Measurements from ENCODE around the gene TDO2.
A peak's percentile ranks its signal among the peaks of the same experiment; 100 is the strongest.

The TDO2 gene

GRCh38 chr4:155946486-155946885 is 43.0 kb downstream of the TDO2 start:
- no peak for DNase-seq
- in situ Hi-C loops (cut with MboI; ENCODE audit: low pct_unique_long_range_greater_than_20kb, low sequenced_read_pairs) = no loop called here

GRCh38 chr4:155948541-155948940 is 45.0 kb downstream of the TDO2 start:
- in situ Hi-C loops (cut with MboI; ENCODE audit: low pct_unique_long_range_greater_than_20kb, low sequenced_read_pairs) = no loop called here
- no peak for DNase-seq

DNA sequence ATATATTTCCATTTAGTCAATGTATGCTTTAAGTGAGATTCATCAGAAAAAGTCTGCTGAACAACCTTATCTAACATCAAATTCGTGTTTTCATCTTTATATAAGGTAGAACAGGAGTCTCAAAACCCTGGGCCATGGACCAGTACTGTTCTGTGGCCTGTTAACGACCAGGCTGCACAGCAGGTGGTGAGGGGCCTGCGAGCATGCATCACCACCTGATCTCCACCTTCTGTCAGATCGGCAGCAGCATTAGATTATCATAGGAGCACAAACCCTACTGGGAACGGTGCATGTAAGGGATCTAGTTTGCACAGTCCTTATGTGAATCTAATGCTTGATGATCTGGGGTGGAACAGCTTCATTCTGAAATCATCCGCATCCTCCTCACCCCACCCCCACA is 47.0 kb downstream of the TDO2 start:
- no peak for DNase-seq
- in situ Hi-C loops (cut with MboI; ENCODE audit: low pct_unique_long_range_greater_than_20kb, low sequenced_read_pairs) = no loop called here

- no peak for DNase-seq
- in situ Hi-C loops (cut with MboI; ENCODE audit: low pct_unique_long_range_greater_than_20kb, low sequenced_read_pairs) = no loop called here
These were observed 49.0 kb downstream of the TDO2 start for GRCh38 chr4:155952501-155952901.

DNA sequence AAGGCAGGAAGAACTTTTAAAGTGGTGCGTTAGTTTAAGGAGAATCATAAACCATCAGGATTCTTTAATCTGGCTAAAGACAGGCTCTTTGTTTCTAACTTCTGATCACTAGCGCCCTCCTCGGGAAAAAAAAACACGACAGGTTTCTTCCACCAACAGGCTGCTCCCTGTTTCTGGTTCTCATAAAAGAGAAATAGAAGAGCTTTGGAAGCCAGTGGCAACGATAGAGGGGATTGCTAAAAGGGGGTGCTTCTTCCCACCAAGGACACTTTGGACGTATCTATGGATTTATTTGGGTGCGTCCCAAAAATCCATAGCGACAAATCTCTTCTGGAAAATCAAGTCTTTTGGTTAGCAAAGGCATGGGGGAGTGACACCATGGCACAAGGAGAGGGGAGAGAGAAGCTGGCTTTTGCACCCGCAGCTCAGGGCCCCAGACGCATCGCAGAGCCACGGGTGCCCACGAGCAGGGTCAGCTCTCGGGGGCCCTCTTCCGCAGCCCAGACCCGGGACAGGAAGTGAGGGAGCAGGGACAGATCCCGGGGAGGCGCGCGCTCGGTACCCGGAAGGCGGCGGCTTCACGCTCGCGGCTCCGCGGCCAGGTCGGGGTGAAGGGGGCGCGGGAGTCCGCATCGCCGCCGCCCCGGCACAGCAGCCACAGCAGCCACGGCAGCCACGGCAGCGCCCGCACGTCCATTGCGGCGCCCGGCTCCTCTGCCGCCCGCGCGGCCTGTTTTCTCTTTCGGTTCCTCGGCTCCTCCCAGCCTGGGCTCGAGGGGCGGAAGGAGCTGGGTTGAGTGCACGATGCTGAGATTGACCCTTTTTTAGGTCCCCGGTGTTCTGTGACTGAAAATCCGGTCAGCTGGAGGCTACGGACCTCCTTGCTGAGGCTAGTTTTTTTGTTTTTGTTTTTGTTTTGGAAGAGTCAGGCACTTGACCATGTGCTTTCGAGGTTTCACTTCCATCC is 49.9 kb downstream of the TDO2 start, which contains the start of gene CTSO:
Gene CTSO (minus strand): TSS at position 716 of the 967 bp plus-strand sequence. CDS start 19 bp downstream, at position 697.
- in situ Hi-C loops (cut with MboI; ENCODE audit: low pct_unique_long_range_greater_than_20kb, low sequenced_read_pairs) = no loop called here
- peak; percentile 85 for DNase-seq

DNA sequence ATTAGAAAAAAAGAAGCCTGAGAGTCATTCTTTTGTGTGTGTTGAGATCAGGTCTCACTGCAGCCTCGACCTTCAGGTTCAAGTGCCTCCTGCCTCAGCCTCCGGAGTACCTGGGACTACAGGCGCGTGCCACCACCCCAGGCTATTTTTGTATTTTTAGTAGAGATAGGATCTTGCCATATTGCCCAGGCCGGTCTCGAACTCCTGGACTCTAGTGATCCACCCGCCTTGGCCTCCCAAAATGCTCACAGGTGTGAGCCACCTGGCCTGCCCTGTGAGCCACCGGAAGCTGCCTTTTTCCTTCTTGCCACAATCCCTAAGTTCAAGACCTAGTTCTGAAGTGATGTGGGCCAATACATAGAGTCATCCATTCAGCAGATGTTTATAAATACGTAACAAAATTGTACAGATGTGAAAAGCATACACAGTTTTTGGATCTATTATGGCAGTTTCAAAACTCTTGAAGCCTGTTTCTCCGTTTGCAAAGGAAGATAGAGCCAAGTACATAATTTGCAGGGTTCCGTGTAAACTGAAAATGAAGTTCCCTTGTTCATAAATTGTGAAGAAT is 50.7 kb downstream of the TDO2 start:
- in situ Hi-C loops (cut with MboI; ENCODE audit: low pct_unique_long_range_greater_than_20kb, low sequenced_read_pairs) = no loop called here
- DNase-seq = no peak

DNA sequence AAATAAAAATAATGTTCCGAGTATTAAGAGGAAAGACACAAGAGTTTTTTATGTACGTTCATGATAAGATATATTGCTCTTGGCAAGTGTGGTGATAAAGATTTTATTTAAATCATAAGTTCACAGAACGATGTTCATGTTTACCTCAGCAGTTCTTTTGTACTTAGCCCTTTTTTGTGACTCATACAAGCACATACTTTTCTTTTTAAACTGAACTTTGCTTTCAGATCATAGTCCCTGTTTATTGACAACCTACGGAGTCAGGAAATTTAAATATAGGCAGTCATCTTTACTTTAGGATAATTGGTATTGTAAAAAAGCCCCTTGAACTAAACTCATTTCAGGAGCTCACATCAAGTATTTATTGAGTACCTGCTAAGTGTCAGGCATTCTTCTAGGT is 51.4 kb downstream of the TDO2 start:
- in situ Hi-C loops (cut with MboI; ENCODE audit: low pct_unique_long_range_greater_than_20kb, low sequenced_read_pairs) = no loop called here

DNA sequence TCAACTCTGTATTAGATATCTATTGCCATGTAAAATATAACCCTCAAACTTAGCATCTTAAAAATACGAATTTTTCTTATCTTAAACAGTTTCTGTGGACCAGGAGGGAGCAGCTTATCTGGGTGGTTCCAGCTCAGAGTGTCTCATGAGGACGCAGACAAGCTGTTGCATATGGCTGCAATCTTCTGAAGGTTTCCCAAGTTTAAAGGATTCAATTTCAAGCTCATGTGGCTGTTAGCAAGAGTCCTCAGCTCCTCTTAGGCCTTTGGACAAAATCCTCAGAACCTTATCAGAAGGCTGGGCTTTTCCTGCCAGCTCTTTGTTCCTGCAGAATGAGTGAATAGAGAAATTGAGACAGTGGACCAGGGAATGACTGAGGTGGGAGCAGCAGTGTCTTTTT is 53.0 kb downstream of the TDO2 start:
- DNase-seq = no peak
- in situ Hi-C loops (cut with MboI; ENCODE audit: low pct_unique_long_range_greater_than_20kb, low sequenced_read_pairs) = no loop called here

More for the DNA sequence above, 51.4 kb downstream of the TDO2 start:
- no peak for DNase-seq

DNA sequence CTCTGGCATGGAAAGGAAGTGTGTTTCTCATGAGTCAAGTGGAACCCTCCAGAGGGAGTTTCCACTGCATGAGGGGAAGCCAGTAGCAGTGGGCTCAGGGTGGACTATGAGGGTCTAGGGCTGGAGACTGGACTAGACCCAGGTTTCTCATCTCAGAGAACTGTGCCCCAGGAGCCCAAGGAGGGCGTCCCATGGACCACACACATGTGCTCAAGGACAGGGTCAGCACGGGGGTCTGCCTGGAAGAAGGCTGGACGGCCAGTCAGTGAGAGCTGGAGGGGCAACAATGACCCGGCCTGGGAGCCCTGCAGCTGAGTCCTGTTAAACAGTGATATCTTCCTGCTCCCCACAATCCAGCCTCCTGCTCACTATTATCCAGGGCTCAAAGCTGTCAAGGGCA is 55.9 kb downstream of the TDO2 start:
- in situ Hi-C loops (cut with MboI; ENCODE audit: low pct_unique_long_range_greater_than_20kb, low sequenced_read_pairs) = no loop called here
- DNase-seq = no peak

- in situ Hi-C loops (cut with MboI; ENCODE audit: low pct_unique_long_range_greater_than_20kb, low sequenced_read_pairs) = no loop called here
- DNase-seq = no peak
These were observed 57.0 kb downstream of the TDO2 start for GRCh38 chr4:155960522-155960921.

GRCh38 chr4:155961575-155961974 is 58.1 kb downstream of the TDO2 start:
- in situ Hi-C loops (cut with MboI; ENCODE audit: low pct_unique_long_range_greater_than_20kb, low sequenced_read_pairs) = no loop called here
- DNase-seq = no peak

GRCh38 chr4:155962767-155963166 is 59.3 kb downstream of the TDO2 start:
- in situ Hi-C loops (cut with MboI; ENCODE audit: low pct_unique_long_range_greater_than_20kb, low sequenced_read_pairs) = no loop called here
- no peak for DNase-seq

DNA sequence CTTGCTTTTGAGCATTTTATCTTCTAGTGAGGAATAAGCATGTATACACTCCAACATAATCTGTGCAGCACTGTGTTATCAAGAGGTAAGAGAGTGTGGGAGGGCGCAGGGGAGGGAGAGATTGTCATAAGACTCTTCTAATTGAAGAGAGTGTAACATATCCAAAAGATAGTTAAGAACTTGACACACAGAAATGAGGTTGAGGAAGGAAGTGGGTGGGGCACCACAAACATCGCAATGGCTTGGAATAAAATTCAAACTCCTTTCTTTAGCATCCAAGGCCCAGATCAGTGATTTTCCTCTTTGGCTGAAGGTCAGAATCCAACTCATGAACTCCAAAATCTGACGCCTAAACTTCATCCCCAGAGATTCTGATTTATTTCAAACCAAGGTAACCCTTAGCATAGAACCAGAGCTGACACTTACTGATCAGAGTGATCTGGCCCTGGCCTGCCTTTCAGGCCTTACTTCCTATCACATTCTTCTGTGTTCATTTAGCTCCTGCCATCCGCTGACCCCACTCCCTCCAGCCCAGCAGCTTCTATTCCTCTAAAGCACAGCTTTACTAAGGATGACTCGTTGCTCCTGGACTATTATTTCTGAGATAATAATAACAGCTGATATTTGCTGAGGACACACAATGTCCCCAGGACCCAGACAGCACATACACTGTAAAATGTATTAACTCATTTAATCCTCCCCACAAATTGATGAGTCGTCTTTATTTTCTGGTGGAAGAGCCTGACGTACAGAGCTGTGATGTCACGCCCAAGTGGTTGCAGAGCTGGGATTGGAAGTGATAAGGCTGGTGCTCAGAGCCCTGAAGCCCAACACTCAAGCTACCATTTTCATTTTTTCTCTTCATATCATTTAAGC is 60.8 kb downstream of the TDO2 start:
- no peak for DNase-seq
- in situ Hi-C loops (cut with MboI; ENCODE audit: low pct_unique_long_range_greater_than_20kb, low sequenced_read_pairs) = no loop called here

DNA sequence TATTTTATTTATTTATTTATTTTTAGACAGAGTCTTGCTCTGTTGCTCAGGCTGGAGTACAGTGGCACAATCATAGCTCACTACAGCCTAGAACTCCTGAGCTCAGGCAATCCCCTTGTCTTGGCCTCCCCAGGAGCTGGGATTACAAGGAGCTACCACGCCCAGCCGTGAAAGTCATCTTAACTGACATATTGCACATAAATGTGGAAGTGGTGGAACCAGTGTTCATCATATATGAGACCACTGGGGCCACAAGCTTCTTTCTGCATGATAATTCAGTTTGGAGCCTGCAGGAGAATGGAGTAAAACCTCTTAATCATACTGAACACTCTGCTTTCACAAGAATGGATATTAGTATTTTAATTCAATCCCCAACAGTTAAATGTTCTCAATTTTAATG is 62.7 kb downstream of the TDO2 start:
- in situ Hi-C loops (cut with MboI; ENCODE audit: low pct_unique_long_range_greater_than_20kb, low sequenced_read_pairs) = no loop called here
- no peak for DNase-seq

DNA sequence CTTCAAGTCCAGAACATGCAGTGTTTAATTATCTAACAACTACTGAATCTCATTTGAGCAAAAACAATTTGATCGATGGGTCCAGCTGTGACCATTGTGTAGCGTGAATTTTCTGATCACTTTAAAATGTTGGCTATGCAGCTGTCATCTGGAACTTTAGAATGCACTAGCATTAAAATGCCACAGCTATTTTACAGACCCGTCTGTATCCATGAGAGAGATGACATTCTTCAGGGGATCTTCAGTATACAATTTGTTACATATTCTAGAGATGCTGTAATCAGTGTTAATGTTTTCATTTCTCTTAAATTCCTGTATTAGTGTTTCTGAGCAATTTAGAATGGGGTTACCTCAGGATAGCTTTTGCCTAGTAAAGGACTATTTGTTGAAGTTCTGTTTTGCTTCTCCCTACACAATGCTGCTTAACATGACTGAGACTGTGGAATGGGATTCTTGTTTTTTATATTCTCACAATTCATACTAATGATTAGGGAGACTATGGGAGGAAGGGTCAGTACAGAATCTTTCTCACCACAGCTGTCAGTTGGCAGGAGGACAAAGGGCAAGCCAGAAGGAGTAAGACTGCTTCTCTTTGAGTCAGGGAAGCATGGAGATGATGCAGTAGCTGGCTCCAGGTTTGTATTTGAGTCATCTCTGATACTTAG is 63.4 kb downstream of the TDO2 start:
- in situ Hi-C loops (cut with MboI; ENCODE audit: low pct_unique_long_range_greater_than_20kb, low sequenced_read_pairs) = no loop called here

More for the DNA sequence above, 63.4 kb downstream of the TDO2 start:
- no peak for DNase-seq
